Right renal pelvis (tissue), 4 donors: Measurements from ENCODE around the gene ZMYM4. TPM values are rescaled to one million over a fixed set of nuclear protein-coding genes. Genes with fewer than 3 reads are reported as not detected.
"Not testable (repeated sequence)": the region's sequence is repeated elsewhere in the genome, so short reads cannot be mapped to it uniquely, and the experiment has no call there.

Experiments
- DNase-seq, 4 donors: peaks; one replicate each; pipeline ENCODE4 v3.0.0-alpha.2; 2013; ENCODE audit warnings: low read depth in 4 of 4, low spot score in 3 of 4, missing footprints in 1 of 4
- polyA plus RNA-seq, 4 donors: library from polyadenylated mRNA; unstranded; fragments of 120-200 nt; gene quantifications; one replicate each; pipeline ENCODE4 v1.2.1, GENCODE V29; 2013; ENCODE audit not compliant: insufficient read length in 4 of 4

ZMYM4 gene
- polyA plus RNA-seq, result 10 to 100 TPM; 64.0 to 80.3 (median 77.3) TPM

- DNase-seq, result peak; percentile 86 to 92 (median 90)
These were observed at the start of gene ZMYM4 for GRCh38 chr1:35268282-35269200. TSS of gene ZMYM4 (plus strand) at chr1:35268709. CDS start at chr1:35269047, 338 bp downstream.

GRCh38 chr1:35220976-35221375 lies 47.5 kb upstream of the ZMYM4 start:
- no peak for DNase-seq

- DNase-seq, result no peak
These were observed 46.0 kb upstream of the ZMYM4 start for GRCh38 chr1:35222322-35223083.

GRCh38 chr1:35223084-35223630 lies 45.4 kb upstream of the ZMYM4 start:
- no peak for DNase-seq

- no peak for DNase-seq
These were observed 42.0 kb upstream of the ZMYM4 start for GRCh38 chr1:35226546-35226945.

- DNase-seq, result no peak
These were observed 38.7 kb upstream of the ZMYM4 start for GRCh38 chr1:35229587-35230360.

GRCh38 chr1:35231287-35231686 lies 37.2 kb upstream of the ZMYM4 start:
- DNase-seq, result no peak

- not testable (repeated sequence) for DNase-seq
These were observed 31.7 kb upstream of the ZMYM4 start for GRCh38 chr1:35236772-35237171.

GRCh38 chr1:35243691-35244090 lies 24.8 kb upstream of the ZMYM4 start:
- DNase-seq, result no peak

GRCh38 chr1:35247256-35247655 lies 21.3 kb upstream of the ZMYM4 start:
- DNase-seq, result no peak

- DNase-seq, result no peak
These were observed 14.6 kb upstream of the ZMYM4 start for GRCh38 chr1:35253941-35254340.

- no peak for DNase-seq
These were observed 13.2 kb upstream of the ZMYM4 start for GRCh38 chr1:35255276-35255675.

GRCh38 chr1:35259561-35259960 lies 8.9 kb upstream of the ZMYM4 start:
- DNase-seq, result no peak

GRCh38 chr1:35261412-35262120 lies 6.9 kb upstream of the ZMYM4 start:
- no peak for DNase-seq

- no peak for DNase-seq
These were observed 4.5 kb upstream of the ZMYM4 start for GRCh38 chr1:35264035-35264434.

GRCh38 chr1:35264871-35265270 lies 3.6 kb upstream of the ZMYM4 start:
- no peak for DNase-seq

- DNase-seq, result no peak
These were observed 2.2 kb upstream of the ZMYM4 start for GRCh38 chr1:35266306-35266705.

- DNase-seq, result peak in 1 of 4 donors; percentile 13
These were observed 886 bp downstream of the ZMYM4 start for GRCh38 chr1:35269201-35269988.

GRCh38 chr1:35269989-35270289 lies 1.4 kb downstream of the ZMYM4 start:
- DNase-seq, result no peak
